SK-N-DZ (cell line): ENCODE results near the gene SIGMAR1.
A peak's percentile ranks its signal among the peaks of the same experiment; 100 is the strongest.

Experiments
- DNase-seq: peaks from one replicate; pipeline ENCODE4 v3.0.0-alpha.2; 2015; ENCODE audit warnings: low spot score

The SIGMAR1 gene

GRCh38 chr9:34633166-34633565, 4.4 kb downstream of the SIGMAR1 start:
- no peak for DNase-seq

GRCh38 chr9:34630402-34631154, 7.0 kb downstream of the SIGMAR1 start:
- DNase-seq: no peak

GRCh38 chr9:34629491-34629808, 8.1 kb downstream of the SIGMAR1 start:
- no peak for DNase-seq

- no peak for DNase-seq
Observed at GRCh38 chr9:34628656-34629490, 8.7 kb downstream of the SIGMAR1 start, which contains the start of gene ARID3C. ARID3C (minus strand) TSS chr9:34629066; CDS start chr9:34628014, 1,052 bp downstream.

- DNase-seq: no peak
Observed at GRCh38 chr9:34627716-34628655, 9.6 kb downstream of the SIGMAR1 start.

GRCh38 chr9:34625186-34625486, 12.5 kb downstream of the SIGMAR1 start:
- no peak for DNase-seq

- no peak for DNase-seq
Observed at GRCh38 chr9:34624475-34625185, 13.0 kb downstream of the SIGMAR1 start.

GRCh38 chr9:34623374-34624235, 14.0 kb downstream of the SIGMAR1 start:
- no peak for DNase-seq

- peak; percentile 95 for DNase-seq
Observed at GRCh38 chr9:34620061-34620994, 17.3 kb downstream of the SIGMAR1 start, which contains the start of gene DCTN3. DCTN3 (minus strand) TSS chr9:34620495; CDS start chr9:34620464, 31 bp downstream.

GRCh38 chr9:34615132-34615531, 22.5 kb downstream of the SIGMAR1 start:
- peak; percentile 81 for DNase-seq

- DNase-seq: peak; percentile 78
Observed at GRCh38 chr9:34612788-34613390, 24.7 kb downstream of the SIGMAR1 start.

- DNase-seq: peak; percentile 83
Observed at GRCh38 chr9:34611811-34612787, 25.5 kb downstream of the SIGMAR1 start, which contains the start of gene RPP25L. RPP25L (minus strand) TSS chr9:34612097; CDS start chr9:34611296, 801 bp downstream.

- DNase-seq: no peak
Observed at GRCh38 chr9:34611251-34611810, 26.3 kb downstream of the SIGMAR1 start.

GRCh38 chr9:34610434-34611206, 27.0 kb downstream of the SIGMAR1 start:
- no peak for DNase-seq

GRCh38 chr9:34607331-34607730, 30.3 kb downstream of the SIGMAR1 start:
- DNase-seq: no peak

- DNase-seq: no peak
Observed at GRCh38 chr9:34606905-34607304, 30.7 kb downstream of the SIGMAR1 start.
